GM12864 (cell line): ENCODE results near the gene GNA14.

Experiments used
- DNase-seq: peaks from one replicate; pipeline ENCODE4 v3.0.0-alpha.2; 2011; ENCODE audit warnings: low read depth
- H3K4me3 ChIP-seq: 2 replicates; pipeline ENCODE4 v1.5.1; 2011; ENCODE audit warnings: mild to moderate bottlenecking, low read depth, low read length, control low read depth
- TF ChIP-seq, protein P1 (sequence below): IDR thresholded peaks from 2 replicates; pipeline ENCODE4 v1.5.1; 2011; ENCODE audit warnings: low read depth, mild to moderate bottlenecking, moderate library complexity, low read length, control low read depth, inconsistent platforms; ENCODE audit errors: missing control alignments

GNA14 gene

DNA sequence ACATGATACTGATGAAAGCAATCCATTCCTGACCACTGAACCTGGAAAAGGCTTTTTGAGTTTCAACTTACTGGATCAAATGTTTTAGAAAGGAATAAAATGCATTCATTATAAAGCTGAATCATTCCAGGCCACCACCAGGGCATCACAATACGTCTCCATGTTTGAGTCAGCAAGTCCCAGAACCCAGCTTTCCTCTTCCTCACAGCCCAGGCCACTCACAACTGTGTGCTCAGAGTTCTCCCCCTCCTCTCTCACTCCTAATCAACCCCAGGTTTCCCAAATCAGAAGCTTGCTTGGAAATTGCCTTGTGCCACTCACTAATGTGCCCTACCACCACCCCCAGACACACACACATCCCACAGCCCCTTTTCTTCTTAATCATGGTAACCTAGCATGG, 91.7 kb downstream of the GNA14 start:
- TF ChIP-seq, protein P1, sequence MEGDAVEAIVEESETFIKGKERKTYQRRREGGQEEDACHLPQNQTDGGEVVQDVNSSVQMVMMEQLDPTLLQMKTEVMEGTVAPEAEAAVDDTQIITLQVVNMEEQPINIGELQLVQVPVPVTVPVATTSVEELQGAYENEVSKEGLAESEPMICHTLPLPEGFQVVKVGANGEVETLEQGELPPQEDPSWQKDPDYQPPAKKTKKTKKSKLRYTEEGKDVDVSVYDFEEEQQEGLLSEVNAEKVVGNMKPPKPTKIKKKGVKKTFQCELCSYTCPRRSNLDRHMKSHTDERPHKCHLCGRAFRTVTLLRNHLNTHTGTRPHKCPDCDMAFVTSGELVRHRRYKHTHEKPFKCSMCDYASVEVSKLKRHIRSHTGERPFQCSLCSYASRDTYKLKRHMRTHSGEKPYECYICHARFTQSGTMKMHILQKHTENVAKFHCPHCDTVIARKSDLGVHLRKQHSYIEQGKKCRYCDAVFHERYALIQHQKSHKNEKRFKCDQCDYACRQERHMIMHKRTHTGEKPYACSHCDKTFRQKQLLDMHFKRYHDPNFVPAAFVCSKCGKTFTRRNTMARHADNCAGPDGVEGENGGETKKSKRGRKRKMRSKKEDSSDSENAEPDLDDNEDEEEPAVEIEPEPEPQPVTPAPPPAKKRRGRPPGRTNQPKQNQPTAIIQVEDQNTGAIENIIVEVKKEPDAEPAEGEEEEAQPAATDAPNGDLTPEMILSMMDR, result no peak
- H3K4me3 ChIP-seq, result no peak overlapping the region
- DNase-seq, result no peak

DNA sequence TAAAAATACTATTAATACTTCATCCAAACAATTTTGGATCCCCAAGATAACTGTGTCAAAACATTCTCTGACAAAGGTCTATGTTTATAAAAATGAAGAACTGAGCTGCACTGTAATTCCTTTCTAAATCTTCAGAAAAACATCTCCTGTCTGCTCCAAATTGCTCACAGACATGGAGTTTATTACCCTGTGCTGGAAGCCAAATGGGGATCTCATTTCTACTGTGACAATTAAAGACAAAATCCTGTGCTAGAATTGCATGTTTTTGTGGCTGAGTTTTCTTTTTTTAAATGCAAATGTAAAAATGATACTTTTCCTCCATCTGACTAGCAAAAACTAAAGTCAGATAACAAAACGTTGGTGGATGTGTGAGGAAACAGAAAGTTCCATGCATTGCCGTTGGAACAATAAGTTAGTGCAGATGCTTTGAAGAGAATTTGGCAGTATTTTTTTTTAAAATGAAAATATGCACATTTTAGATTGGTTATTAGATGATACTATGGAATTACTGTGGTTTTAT, 93.5 kb downstream of the GNA14 start:
- TF ChIP-seq, protein P1, result no peak
- no peak for DNase-seq

DNA sequence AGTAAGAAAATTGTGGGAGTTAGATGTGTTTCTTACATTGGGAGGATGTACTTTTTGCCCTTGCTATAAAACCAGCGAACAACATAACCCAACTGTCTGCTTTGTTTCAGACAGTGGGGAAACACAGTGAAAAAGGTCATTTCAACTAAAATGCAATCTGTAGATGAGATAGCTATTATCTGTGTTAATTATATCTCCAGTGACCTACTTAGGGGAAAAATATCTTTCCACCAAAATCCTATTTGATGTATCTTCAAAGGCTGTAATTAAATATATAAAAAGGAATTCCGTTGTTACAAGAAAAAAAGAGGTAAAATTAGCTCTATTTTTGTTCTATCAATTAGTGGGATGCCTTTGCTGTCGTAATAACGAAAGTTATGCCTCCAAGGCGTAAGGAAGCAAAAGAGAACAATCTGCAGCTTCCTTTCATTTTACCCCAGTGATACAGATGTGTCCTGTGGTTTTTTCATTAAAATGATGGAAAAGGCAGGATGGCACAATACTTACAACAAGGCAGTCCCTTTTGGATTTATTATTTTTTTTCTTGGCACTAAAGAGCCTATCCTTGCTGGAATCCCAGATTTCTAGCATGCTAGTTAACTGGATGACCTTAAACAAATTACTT, 100.9 kb downstream of the GNA14 start:
- H3K4me3 ChIP-seq, result no peak overlapping the region
- TF ChIP-seq, protein P1, result no peak
- no peak for DNase-seq

More for the DNA sequence above, 93.5 kb downstream of the GNA14 start:
- H3K4me3 ChIP-seq, result no peak overlapping the region

DNA sequence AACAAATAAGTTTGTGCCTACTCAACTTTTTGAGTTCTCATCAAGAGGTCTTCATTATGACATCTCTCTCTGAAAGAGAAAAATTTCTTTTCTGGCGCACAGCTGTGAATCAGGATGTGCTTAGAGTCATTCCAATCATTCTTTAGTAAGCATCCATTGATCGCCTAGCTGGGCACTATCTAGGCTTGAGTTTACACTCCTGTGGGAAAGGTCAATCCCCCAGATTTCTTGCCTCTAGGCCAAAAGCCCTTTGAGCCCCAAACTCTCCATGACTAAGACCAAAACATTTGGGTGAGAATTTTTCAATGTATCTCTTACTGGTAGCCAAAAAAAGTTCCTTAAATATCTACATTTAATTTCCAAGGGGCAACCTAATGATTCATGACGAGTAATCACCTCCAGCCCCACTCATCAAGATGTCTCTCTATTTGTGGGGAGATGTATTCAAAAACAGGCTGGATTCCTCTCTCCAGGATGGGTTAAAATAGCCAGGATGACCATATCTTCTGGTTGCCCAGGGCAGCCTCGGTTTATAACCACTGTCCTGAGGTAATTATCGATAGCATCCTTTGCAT, 101.7 kb downstream of the GNA14 start:
- TF ChIP-seq, protein P1, result no peak
- no peak overlapping the region for H3K4me3 ChIP-seq
- no peak for DNase-seq

DNA sequence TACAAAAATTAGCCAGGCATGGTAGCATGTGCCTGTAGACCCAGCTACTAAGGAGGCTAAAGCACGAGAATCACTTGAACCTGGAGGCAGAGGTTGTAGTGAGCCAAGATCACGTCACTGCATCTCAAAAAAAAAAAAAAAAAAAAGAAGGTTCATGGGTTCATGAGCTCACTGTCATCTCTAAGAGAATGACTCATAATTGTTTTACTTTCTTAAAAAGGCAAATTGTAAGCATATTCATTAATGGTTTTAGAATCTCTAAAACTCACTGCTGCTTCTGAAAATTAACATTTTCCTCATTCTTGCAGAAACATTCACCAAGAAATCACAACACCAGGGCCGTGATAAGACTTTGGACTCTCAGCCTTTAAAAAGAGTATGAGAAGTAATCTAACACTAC, 103.6 kb downstream of the GNA14 start:
- DNase-seq, result no peak
- TF ChIP-seq, protein P1, result no peak
- H3K4me3 ChIP-seq, result no peak overlapping the region

DNA sequence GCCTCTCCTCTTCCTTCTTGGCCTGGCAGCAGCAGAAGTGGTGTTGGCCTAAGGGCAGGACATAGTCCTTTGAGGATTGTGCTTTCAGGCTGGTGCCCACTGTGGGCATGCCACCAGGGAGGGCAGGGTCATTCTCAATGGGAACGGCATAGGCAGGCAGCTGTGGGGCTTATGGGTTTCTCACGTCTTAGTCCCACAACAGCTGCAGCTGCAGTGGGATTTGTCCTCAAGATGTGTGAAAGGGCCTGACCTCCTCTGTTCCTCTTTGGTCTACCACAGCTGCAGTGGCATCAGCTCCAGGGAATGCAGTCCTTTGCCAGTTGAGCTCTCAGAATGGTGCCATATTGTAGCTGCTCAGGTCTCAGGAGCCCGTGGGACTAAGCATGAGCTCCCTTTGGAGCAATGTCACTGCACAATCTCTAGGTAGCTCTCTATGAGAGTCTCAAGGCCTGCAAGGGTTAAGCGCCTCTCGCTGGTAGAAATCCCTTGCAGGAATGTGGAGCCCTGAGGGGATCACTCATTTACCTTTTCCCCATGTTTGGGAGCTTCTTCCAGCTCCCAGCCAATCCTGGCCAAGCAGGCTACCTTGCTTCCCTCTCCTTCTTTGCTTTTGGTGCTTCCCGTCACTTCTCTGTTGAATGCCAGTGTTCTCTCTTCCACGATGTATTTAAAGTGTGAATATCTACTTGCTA, 104.8 kb downstream of the GNA14 start:
- TF ChIP-seq, protein P1, result no peak
- H3K4me3 ChIP-seq, result no peak overlapping the region
- no peak for DNase-seq
